Muscle of back (tissue), 11 donors: Measurements from ENCODE around the gene RAB44. TPM values are rescaled to one million over a fixed set of nuclear protein-coding genes. Genes with fewer than 3 reads are reported as not detected.
A peak's percentile ranks its signal among the peaks of the same experiment; 100 is the strongest.

ENCODE experiments used
- DNase-seq, 3 donors: peaks; one replicate each; pipeline versions ENCODE4 v3.0.0 to v3.0.0-alpha.2; 2013
- polyA plus RNA-seq, 10 donors: library from polyadenylated mRNA; unstranded; fragments of 120-200 nt; gene quantifications; one replicate each; pipeline ENCODE4 v1.2.1, GENCODE V29; 2013; ENCODE audit not compliant: insufficient read length in 10 of 10

Gene RAB44
- polyA plus RNA-seq, 10 donors, result 0.08 to 0.19 (median 0.16) TPM; not detected in 1

DNA sequence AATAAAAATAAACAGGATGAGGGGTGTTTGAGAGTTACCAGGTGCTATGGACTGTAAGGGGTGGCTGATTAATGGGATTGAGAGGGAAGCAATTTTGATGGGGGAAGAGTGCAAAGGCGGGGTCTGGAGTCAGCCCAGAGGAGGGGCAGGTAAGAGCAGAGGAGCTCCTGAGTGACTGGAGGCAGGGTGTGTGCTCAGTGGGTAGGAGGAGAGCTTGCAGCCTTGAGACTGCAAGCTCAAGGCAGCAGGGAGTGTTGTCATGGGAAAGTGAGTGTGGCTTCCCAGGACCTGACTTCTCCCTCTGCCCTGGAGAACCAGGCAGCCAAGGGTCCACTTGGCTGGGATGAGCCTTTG, 54.2 kb downstream of the RAB44 start:
- DNase-seq, result no peak

- DNase-seq, result no peak
These were observed 54.7 kb downstream of the RAB44 start for GRCh38 chr6:36752187-36752885.

GRCh38 chr6:36752886-36753506, 55.4 kb downstream of the RAB44 start:
- DNase-seq, result no peak

- DNase-seq, result no peak
These were observed 56.2 kb downstream of the RAB44 start for GRCh38 chr6:36753671-36754405.

GRCh38 chr6:36754582-36755434, 57.2 kb downstream of the RAB44 start:
- no peak for DNase-seq

DNA sequence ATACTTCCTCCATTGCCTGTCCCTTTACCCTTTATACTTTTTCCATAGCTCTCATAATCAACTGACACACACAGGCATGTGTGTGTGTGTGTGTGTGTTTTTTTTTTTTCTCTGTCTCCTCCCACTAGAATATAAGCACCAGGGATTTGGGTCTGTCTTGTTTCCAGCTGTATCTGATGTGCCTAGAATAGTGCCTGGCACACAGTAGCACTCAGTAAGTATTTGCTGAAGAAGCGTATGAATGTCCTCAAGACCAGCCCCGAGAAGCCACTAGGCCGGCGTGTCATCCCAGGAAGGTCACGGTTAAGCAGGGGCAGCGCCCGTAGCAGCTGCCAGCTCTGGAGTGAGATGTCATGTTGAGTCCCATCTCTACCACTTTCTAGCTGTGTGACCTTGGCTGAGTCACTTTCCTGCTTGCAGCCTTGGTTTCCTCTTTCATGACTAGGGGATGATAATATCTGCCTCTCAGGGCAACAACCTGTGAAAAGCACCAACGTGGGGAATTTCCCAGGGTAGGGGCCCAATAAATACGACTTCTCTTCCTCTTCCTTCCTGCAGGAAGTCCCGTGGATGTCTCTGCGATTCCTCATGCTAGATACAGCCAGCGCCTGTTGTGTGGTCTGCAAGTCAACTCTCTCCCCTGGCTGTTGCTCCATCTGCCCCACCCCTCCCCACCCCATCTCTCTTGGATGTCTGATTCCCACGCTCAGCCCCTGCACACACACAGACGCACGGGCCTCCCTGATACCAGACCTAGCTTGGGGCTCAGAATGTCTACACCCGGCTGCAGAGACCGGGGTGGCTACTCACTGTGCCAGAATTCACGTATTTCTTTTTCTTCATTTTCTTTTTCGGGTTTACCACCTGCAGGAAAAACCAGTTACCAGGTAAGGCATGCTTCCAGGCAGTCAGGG, 58.1 kb downstream of the RAB44 start:
- no peak for DNase-seq

DNA sequence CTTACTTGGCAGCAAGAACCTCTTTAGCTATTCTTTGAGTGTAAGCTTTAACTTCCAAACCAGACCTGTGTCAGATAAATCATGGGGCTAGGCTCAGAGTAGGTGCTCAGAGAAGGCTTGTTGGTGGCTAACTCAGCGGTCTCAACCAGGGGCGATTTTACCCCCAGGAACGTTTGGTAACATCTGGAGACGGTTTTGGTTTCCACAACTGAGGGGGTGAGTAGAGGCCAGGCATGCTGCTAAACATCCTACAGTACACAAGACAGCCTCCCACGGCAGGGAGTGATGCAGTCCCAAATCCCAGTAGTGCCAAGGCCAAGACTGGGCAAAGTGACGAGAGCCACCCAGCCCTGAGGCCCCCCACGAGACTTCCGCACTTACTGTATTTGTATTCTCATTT, 59.2 kb downstream of the RAB44 start:
- no peak for DNase-seq

DNA sequence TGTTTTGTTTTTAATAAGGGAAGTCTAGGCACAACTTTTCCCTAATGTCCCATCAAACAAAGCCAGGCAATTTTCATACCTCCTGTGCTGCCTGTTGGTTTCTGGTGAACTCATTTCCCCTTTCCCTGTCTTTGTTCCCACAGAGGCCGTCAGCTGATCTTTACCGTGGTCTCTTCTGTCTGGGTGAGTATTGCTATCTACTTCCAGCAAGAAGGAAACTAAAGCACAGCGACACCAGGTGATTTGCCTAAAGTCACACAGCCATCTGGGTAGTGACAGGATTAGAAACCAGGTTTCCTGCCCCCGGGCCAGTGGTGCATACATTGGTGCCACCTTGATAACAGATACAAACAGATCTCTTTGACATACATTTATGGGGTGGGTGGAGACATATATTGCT, 59.6 kb downstream of the RAB44 start:
- no peak for DNase-seq

DNA sequence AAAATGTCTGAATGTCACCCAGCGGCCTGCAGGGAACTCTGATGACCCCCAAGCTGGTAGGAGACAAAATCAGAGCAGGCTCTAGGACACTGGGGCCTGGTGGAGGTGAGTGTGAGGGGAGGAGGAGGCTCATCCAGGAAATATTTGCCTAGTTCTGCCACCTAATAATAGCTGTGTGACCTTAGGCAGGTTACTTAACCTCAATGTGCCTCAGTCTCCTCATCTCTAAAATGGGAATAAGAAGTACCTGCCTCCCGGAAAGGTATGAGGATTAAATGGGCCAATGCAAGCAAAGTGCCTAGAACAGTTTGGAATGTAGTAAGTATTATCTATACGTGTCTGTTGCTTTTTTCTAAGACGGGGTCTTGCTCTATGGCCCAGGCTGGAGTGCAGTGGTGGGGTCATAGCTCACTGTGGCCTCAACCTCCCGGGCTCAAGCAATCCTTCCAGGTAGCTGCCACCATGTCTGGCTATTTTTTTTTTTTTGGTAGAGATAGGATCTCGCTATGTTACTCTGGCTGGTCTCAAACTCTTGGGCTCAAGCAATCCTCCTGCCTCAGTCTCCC, 60.4 kb downstream of the RAB44 start:
- DNase-seq, result no peak

DNA sequence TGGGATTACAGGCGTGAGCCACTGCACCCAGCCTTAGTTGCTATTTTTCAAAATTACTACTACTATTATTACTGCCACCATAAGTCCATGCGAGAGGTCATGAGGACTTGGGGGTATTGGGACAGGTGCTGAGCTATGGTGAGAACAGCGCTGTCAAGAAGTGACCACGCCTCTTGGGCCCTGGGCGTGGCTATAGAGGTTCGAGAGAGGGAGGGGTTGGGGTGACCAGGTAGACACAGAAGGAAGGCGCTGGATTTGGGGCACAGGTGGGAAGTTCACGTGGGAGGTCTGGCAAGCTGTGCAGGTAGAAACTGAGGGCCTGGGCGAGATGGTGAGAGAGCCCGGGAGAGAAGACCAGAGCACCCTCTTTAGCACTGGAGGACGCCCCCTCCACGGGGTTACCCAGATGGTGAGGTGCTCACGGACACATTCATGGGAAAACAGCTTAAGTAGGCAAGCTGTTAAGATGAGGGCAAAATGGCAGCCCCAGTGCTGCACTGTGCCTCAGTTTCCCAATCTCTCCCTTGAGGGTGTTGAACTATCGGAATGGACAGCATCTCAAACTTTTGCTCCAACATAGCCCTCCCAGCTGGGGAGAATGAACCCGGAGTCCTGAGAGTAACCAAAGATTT, 61.0 kb downstream of the RAB44 start:
- no peak for DNase-seq

DNA sequence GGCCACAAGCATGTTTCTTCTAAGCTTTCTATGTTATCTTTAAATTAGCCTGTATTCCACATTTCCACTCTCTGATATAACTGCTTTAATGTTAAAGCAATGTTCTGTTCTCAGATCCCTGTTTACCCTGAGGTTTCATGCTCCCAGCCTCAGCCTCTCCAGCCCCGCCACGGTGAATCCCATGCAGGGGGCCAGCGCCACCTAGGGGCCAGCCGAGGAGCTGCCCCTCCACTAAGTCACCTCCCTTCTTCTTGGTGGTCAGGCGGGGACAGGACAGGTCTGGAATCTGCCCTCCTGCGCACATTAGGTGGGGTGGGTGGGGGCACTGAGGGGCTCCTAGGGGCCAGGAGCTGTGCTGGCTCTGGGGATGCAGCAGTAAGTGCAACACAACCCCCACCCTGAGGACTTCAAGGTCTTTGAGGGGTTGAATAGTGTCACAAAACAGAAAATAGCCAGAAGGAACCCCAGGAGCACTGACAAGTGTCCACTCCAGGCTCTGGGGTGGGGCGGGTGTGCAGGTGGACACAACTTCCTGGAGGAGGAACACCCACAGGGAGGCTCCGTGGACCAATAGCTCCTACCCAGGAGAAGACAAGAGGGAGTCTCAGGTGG, 61.6 kb downstream of the RAB44 start:
- peak; percentile 61 to 91 (median 85) for DNase-seq

GRCh38 chr6:36760685-36761435, 63.2 kb downstream of the RAB44 start:
- DNase-seq, result no peak

DNA sequence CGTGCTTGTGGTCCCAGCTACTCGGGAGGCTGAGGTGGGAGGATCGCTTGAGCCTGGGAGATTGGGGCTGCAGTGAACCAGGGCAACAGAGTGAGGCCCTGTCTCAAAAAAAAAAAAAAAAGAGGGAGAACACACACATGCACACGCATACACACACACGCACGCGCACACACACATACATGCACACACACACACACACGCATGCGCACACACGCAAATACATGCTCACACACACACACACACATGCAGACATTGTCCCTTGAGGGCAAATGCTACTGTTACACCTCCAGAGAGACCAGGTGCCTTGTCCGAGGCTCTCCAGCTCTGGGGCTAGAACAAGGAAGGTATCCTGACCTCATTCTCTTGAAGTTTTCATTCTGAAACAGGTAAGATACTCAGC, 64.5 kb downstream of the RAB44 start:
- DNase-seq, result no peak

GRCh38 chr6:36765190-36765589, 67.6 kb downstream of the RAB44 start:
- DNase-seq, result no peak

GRCh38 chr6:36765594-36766398, 68.2 kb downstream of the RAB44 start:
- DNase-seq, result peak; percentile 69 to 89 (median 86)

GRCh38 chr6:36766399-36766945, 68.8 kb downstream of the RAB44 start:
- no peak for DNase-seq

DNA sequence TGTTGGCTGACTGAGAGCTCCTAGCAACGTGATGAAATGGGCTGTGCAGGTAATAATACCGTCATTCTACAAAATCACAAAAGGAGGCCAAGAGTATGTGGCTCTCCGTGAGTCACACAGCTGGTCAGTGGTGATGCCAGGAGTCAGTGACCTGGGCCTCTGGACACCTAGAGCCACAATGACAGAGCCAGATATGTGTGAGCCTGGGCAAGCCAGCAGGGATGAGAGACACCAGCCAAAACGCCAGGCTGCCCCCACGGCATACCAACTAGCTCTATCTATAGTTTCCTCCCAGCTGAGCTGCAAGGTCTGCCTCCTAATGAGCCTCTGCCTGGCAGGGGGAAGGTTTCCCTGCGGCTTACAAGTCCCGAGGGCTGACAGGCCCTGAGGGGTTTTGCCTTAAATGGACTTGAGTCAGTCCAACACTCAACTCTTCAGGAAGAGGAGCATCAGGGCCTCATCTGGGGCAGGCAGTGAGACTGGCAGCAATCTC, 71.6 kb downstream of the RAB44 start:
- no peak for DNase-seq
